H9 (cell line): ENCODE results near the gene TMEM26. TPM values are rescaled to one million over a fixed set of nuclear protein-coding genes. Genes with fewer than 3 reads are reported as not detected.
A peak's percentile ranks its signal among the peaks of the same experiment; 100 is the strongest.

ENCODE experiments used
- DNase-seq: peaks from one replicate; pipeline ENCODE4 v3.0.0-alpha.2; 2017
- H2AFZ ChIP-seq: one replicate; pipeline ENCODE4 v1.6.1; 2013; ENCODE audit warnings: mild to moderate bottlenecking, low read length, control low read depth, moderate library complexity
- H2AK5ac ChIP-seq: 2 replicates; pipeline ENCODE4 v1.6.1; 2013; ENCODE audit warnings: low read length, control low read depth, mixed read lengths; ENCODE audit not compliant: insufficient read length
- H2BK120ac ChIP-seq: one replicate; pipeline ENCODE4 v1.6.1; 2013; ENCODE audit warnings: low read depth, mild to moderate bottlenecking, low read length, control low read depth, inconsistent platforms; ENCODE audit not compliant: poor library complexity, severe bottlenecking
- H2BK12ac ChIP-seq: 2 replicates; pipeline ENCODE4 v1.6.1; 2013; ENCODE audit warnings: low read length, control low read depth, mixed read lengths, low read depth; ENCODE audit not compliant: insufficient read length
- H2BK15ac ChIP-seq: 2 replicates; pipeline ENCODE4 v1.6.1; 2013; ENCODE audit warnings: low read depth, low read length, control low read depth
- H2BK20ac ChIP-seq: one replicate; pipeline ENCODE4 v1.6.1; 2013; ENCODE audit warnings: low read depth, mild to moderate bottlenecking, low read length, control low read depth, inconsistent platforms; ENCODE audit not compliant: poor library complexity, severe bottlenecking
- H2BK5ac ChIP-seq: 2 replicates; pipeline ENCODE4 v1.6.1; 2013; ENCODE audit warnings: low read length, control low read depth, mixed read lengths; ENCODE audit not compliant: insufficient read length
- H3K14ac ChIP-seq: 2 replicates; pipeline ENCODE4 v1.6.1; 2013; ENCODE audit warnings: low read length, control low read depth; ENCODE audit not compliant: insufficient read depth
- H3K18ac ChIP-seq: 2 replicates; pipeline ENCODE4 v1.6.1; 2013; ENCODE audit warnings: low read depth, mild to moderate bottlenecking, mixed read lengths, low read length, control low read depth; ENCODE audit not compliant: insufficient read length
- H3K23ac ChIP-seq: 2 replicates; pipeline ENCODE4 v1.6.1; 2013; ENCODE audit warnings: low read length, control low read depth, mixed read lengths, low read depth; ENCODE audit not compliant: insufficient read length
- H3K23me2 ChIP-seq: 2 replicates; pipeline ENCODE4 v1.6.1; 2013; ENCODE audit warnings: low read depth, mild to moderate bottlenecking, mixed read lengths, low read length, control low read depth; ENCODE audit not compliant: insufficient read length, poor library complexity, severe bottlenecking
- H3K27ac ChIP-seq: 2 replicates; pipeline ENCODE4 v1.5.1; 2013; ENCODE audit warnings: low read length, control low read depth, mixed read lengths, low read depth; ENCODE audit not compliant: insufficient read length
- H3K27me3 ChIP-seq: 2 replicates; pipeline ENCODE4 v1.6.1; 2013; ENCODE audit warnings: low read length, control low read depth, inconsistent platforms; ENCODE audit not compliant: insufficient read depth
- H3K4ac ChIP-seq: 2 replicates; pipeline ENCODE4 v1.6.1; 2013; ENCODE audit warnings: low read depth, mild to moderate bottlenecking, control low read depth, inconsistent platforms, low read length, moderate library complexity
- H3K4me1 ChIP-seq: 2 replicates; pipeline ENCODE4 v1.6.1; 2013; ENCODE audit warnings: low read length, control low read depth, inconsistent platforms; ENCODE audit not compliant: insufficient read depth
- H3K4me2 ChIP-seq: 2 replicates; pipeline ENCODE4 v1.6.1; 2013; ENCODE audit warnings: low read length, control low read depth, mixed read lengths; ENCODE audit not compliant: insufficient read length, insufficient read depth
- H3K56ac ChIP-seq: 2 replicates; pipeline ENCODE4 v1.6.1; 2013; ENCODE audit warnings: low read depth, mild to moderate bottlenecking, mixed read lengths, low read length, control low read depth; ENCODE audit not compliant: insufficient read length
- H3K79me1 ChIP-seq: 2 replicates; pipeline ENCODE4 v1.6.1; 2013; ENCODE audit warnings: low read depth, mild to moderate bottlenecking, moderate library complexity, low read length, control low read depth, inconsistent platforms; ENCODE audit not compliant: insufficient read depth, poor library complexity, severe bottlenecking
- H3K79me2 ChIP-seq: 2 replicates; pipeline ENCODE4 v1.6.1; 2013; ENCODE audit warnings: low read length, control low read depth, inconsistent platforms; ENCODE audit not compliant: insufficient read depth
- H3K9ac ChIP-seq: 2 replicates; pipeline ENCODE4 v1.6.1; 2013; ENCODE audit warnings: low read length, control low read depth, mixed read lengths; ENCODE audit not compliant: insufficient read length; ENCODE audit errors: extremely low read depth
- H3K9me3 ChIP-seq: one replicate; pipeline ENCODE4 v1.6.1; 2013; ENCODE audit warnings: low read depth, low read length, inconsistent platforms; ENCODE audit not compliant: control insufficient read depth
- H3T11ph ChIP-seq: one replicate; pipeline ENCODE4 v1.6.1; 2013; ENCODE audit warnings: mild to moderate bottlenecking, low read length, control low read depth, inconsistent platforms
- H4K20me1 ChIP-seq: one replicate; pipeline ENCODE4 v1.6.1; 2013; ENCODE audit not compliant: control insufficient read depth, insufficient read length, insufficient read depth
- H4K5ac ChIP-seq: 2 replicates; pipeline ENCODE4 v1.6.1; 2013; ENCODE audit warnings: low read depth, mild to moderate bottlenecking, mixed read lengths, low read length, control low read depth; ENCODE audit not compliant: insufficient read length
- H4K8ac ChIP-seq: replicated peaks from 2 replicates; pipeline ENCODE4 v1.6.1; 2013; ENCODE audit warnings: low read length, control low read depth, mixed read lengths, low read depth; ENCODE audit not compliant: insufficient read length
- H4K91ac ChIP-seq: 2 replicates; pipeline ENCODE4 v1.6.1; 2013; ENCODE audit warnings: low read depth, mild to moderate bottlenecking, moderate library complexity, mixed read lengths, low read length, control low read depth; ENCODE audit not compliant: insufficient read length
- H3K27ac Mint-ChIP-seq, 3 experiments: 2 replicates in 2 of 3; 3 replicates in 1 of 3; pipeline ENCODE4 v1.8.0; 2020 to 2021; ENCODE audit warnings: mixed read lengths in 3 of 3, mild to moderate bottlenecking in 1 of 3, moderate library complexity in 1 of 3
- H3K27me3 Mint-ChIP-seq: 2 replicates; pipeline ENCODE4 v1.8.0; 2021; ENCODE audit warnings: low read depth, mild to moderate bottlenecking, moderate library complexity, mixed read lengths
- H3K36me3 Mint-ChIP-seq, 3 experiments: 2 replicates in 2 of 3; 3 replicates in 1 of 3; pipeline ENCODE4 v1.8.0; 2020 to 2021; ENCODE audit warnings: low read depth in 3 of 3, mixed read lengths in 3 of 3; ENCODE audit not compliant: insufficient read depth in 1 of 3
- H3K4me1 Mint-ChIP-seq, 2 experiments: 2 replicates each; pipeline ENCODE4 v1.8.0; 2020; ENCODE audit warnings: mixed read lengths in 2 of 2
- H3K4me3 Mint-ChIP-seq, 2 experiments: 2 replicates in 1 of 2; 3 replicates in 1 of 2; pipeline ENCODE4 v1.8.0; 2020 to 2021; ENCODE audit warnings: mild to moderate bottlenecking in 2 of 2, mixed read lengths in 2 of 2, moderate library complexity in 1 of 2
- H3K9me3 Mint-ChIP-seq, 2 experiments: 2 replicates in 1 of 2; 3 replicates in 1 of 2; pipeline ENCODE4 v1.8.0; 2020; ENCODE audit warnings: mild to moderate bottlenecking in 2 of 2, mixed read lengths in 2 of 2, moderate library complexity in 1 of 2
- CTCF ChIP-seq: fragments of 200-600 bp; sonication (generic); conservative IDR thresholded peaks from 3 replicates; pipeline ENCODE4 v1.8.0; 2021; ENCODE audit warnings: antibody characterized with exemption, mild to moderate bottlenecking
- total RNA-seq: library from RNA; stranded (reverse); gene quantifications from 2 replicates; pipeline ENCODE4 v1.2.1, GENCODE V29; 2021

The TMEM26 gene
- total RNA-seq, 1 experiment from 2014 or later: 0.15 TPM

- Histone ChIP-seq H3K23me2 (no peaks in the 10 kb centered on the region), H3K27me3 (no peaks in the 10 kb centered on the region; the same call in 1 of the 2 replicates), H2BK20ac (no peak overlapping the region), H3K79me2 (no peaks in the 10 kb centered on the region), H3K4ac (no peak overlapping the region), H2AFZ (no peak overlapping the region), H3K79me1 (no peaks in the 10 kb centered on the region), H3K23ac (no peak overlapping the region), H2BK12ac (no peak overlapping the region), H3K14ac (no peak overlapping the region), H3K4me1 (peaks cover 7% of the 10 kb centered on the region; the same call in 1 of the 2 replicates), H4K8ac (no peak overlapping the region), H3K4me2 (no peak overlapping the region), H3K9me3 (no peaks in the 10 kb centered on the region), H4K20me1 (no peaks in the 10 kb centered on the region), H3K18ac (no peak overlapping the region), H4K5ac (no peak overlapping the region), H3K9ac (no peak overlapping the region), H2BK15ac (no peak overlapping the region), H2BK120ac (no peak overlapping the region), H2AK5ac (no peak overlapping the region), H2BK5ac (no peak overlapping the region), H3T11ph (no peak overlapping the region), H3K27ac (no peak overlapping the region), H4K91ac (no peak overlapping the region), H3K56ac (no peak overlapping the region)
- no peaks in the 10 kb centered on the region for H3K9me3 Mint-ChIP-seq
- H3K27me3 Mint-ChIP-seq: no peaks in the 10 kb centered on the region
- H3K4me3 Mint-ChIP-seq: no peak overlapping the region
- no peak for DNase-seq
- TF ChIP-seq CTCF: no peak
- peaks cover 0 to 6% (median 0%) of the 10 kb centered on the region in 3 experiments; a peak in 2 of 7 replicates for H3K36me3 Mint-ChIP-seq
- 0 out of 7 replicates have a peak overlapping the region, but pooled peaks of 1 of the 3 experiments have one; percentile 76 for H3K27ac Mint-ChIP-seq
- peaks cover 11 to 25% of the 10 kb centered on the region in 2 experiments for H3K4me1 Mint-ChIP-seq
Measured at GRCh38 chr10:61406242-61406641, 46.9 kb downstream of the TMEM26 start.
